Spinal cord (tissue), 10 donors: ENCODE data around the gene VWC2. TPM values are rescaled to one million over a fixed set of nuclear protein-coding genes. Genes with fewer than 3 reads are reported as not detected.

Experiments used
- DNase-seq, 6 donors: peaks; one replicate each; pipeline versions ENCODE4 v3.0.0 to v3.0.0-alpha.2; 2013 to 2015; ENCODE audit warnings: low spot score in 6 of 6, low read depth in 4 of 6
- H3K27ac ChIP-seq: one replicate; pipeline ENCODE4 v1.5.1; 2013; ENCODE audit warnings: low read depth, low read length, control low read depth
- H3K27me3 ChIP-seq: one replicate; pipeline ENCODE4 v1.6.1; 2013; ENCODE audit warnings: low read length; ENCODE audit not compliant: control insufficient read depth, insufficient read depth
- H3K36me3 ChIP-seq: one replicate; pipeline ENCODE4 v1.6.1; 2013; ENCODE audit warnings: low read length; ENCODE audit not compliant: control insufficient read depth, insufficient read depth
- H3K4me1 ChIP-seq: one replicate; pipeline ENCODE4 v1.6.1; 2013; ENCODE audit warnings: low read length; ENCODE audit not compliant: control insufficient read depth, insufficient read depth
- H3K4me3 ChIP-seq: one replicate; pipeline ENCODE4 v1.5.1; 2013; ENCODE audit warnings: low read depth, low read length, control low read depth
- H3K9me3 ChIP-seq: one replicate; pipeline ENCODE4 v1.6.1; 2013; ENCODE audit warnings: low read length; ENCODE audit not compliant: control insufficient read depth, insufficient read depth
- WGBS: methylation state at CpG from one replicate; pipeline ENCODE4 v1.1.5; 2013; ENCODE audit warnings: missing lambda C conversion rate; ENCODE audit not compliant: insufficient coverage; 5-methylcytosine and 5-hydroxymethylcytosine counted together
- long read RNA-seq, 4 donors: transcript quantifications; one replicate each; lab custom pipeline, GENCODE V29; 2026
- polyA plus RNA-seq, 2 donors: library from polyadenylated mRNA; unstranded; fragments of 120-200 nt; gene quantifications; one replicate each; pipeline ENCODE4 v1.2.1, GENCODE V29; 2013; ENCODE audit not compliant: insufficient read length in 2 of 2
- total RNA-seq, 2 donors: library from RNA; depleted of rRNA in 1 of 2; stranded (reverse); fragments of 120-200 nt in 1 of 2; fragments of >200 nt in 1 of 2; gene quantifications; one replicate each; pipeline versions ENCODE4 v1.2.3 to v1.2.4, GENCODE V29; 2013 to 2014
- donor health status: healthy.

VWC2 gene
- 10 to 100 TPM in 1 of 2 donors, 1 to 10 TPM in 1; 2.4 to 12.1 TPM for total RNA-seq
- 1 to 10 TPM; 6.2 to 9.6 TPM for polyA plus RNA-seq
- long read RNA-seq, donor 1, full-length matches to known transcripts, result 5 of 12 reads
- long read RNA-seq, donor 1, partial matches to known transcripts, result 7 of 12 reads
- long read RNA-seq, donor 1, other reads (novel, unspliced or antisense), result 0 of 12 reads
- long read RNA-seq, donor 2, full-length matches to known transcripts, result 1 of 7 reads
- long read RNA-seq, donor 2, partial matches to known transcripts, result 6 of 7 reads
- long read RNA-seq, donor 2, other reads (novel, unspliced or antisense), result 0 of 7 reads
- long read RNA-seq, donor 3, full-length matches to known transcripts, result 2 of 2 reads
- long read RNA-seq, donor 3, partial matches to known transcripts, result 0 of 2 reads
- long read RNA-seq, donor 3, other reads (novel, unspliced or antisense), result 0 of 2 reads
- long read RNA-seq, donor 4, result 0 reads

DNA sequence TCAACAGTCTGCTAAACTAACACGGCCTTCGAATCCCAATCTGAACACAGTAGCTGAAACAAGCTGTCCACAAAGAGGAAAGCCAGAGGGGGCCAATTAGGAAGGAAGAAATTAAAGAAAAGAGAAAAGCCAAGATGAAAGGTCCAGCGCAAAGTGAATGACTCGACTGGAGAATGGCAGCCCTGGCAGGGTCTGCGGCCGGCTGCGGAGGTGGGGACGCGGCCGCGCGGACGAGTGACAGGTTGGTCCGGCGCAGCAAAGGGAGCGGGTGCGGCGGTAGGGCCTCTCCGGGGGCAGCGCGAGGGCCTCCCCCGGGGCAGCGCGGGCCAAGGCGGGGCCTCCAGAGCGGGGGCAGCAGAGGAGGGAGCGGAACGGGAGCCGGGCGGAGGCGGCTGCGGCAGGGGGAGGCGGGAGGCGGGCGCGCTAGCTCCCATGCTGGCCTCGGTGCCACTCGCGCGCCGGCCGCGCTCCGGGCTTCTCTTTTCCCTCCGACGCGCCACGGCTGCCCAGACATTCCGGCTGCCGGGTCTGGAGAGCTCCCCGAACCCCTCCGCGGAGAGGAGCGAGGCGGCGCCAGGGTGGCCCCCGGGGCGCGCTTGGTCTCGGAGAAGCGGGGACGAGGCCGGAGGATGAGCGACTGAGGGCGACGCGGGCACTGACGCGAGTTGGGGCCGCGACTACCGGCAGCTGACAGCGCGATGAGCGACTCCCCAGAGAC, at the start of gene VWC2:
VWC2 (plus strand) TSS at position 421 of the 718 bp plus-strand sequence. CDS start 1,798 bp downstream, outside the sequence.
- peak in 3 of 6 donors; percentile 17 to 78 (median 64) for DNase-seq
- peaks cover 18% of the 10 kb centered on the region for H3K4me1 ChIP-seq
- H3K4me3 ChIP-seq, result peak within 1 kb of the TSS; percentile 54
- H3K27me3 ChIP-seq, result peaks cover 42% of the 10 kb centered on the region
- H3K27ac ChIP-seq, result no peak within 1 kb of the TSS
- no peaks in the 10 kb centered on the region for H3K9me3 ChIP-seq
- WGBS, result under 1% methylated on average over 75 of the region's 75 CpGs
- no peaks in the 10 kb centered on the region for H3K36me3 ChIP-seq

DNA sequence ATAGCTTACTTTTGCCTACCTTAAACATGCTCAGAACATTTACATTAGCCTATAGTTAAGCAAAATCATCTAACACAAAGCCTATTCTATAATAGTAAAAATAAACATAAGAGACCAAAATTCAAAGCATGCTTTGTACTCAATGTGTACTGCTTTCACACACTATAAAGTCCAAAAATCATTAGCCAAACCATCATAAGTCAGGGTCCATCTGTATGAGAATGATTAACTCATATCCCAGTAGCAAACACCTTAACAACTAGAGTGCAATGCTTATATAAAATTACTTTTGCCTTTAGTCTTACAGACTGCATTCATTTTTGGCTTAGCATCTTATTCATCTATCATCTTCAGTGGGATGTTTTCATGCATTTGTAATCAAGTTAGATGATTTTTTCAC, 49.4 kb upstream of the VWC2 start:
- Histone ChIP-seq H3K9me3 (peaks cover 1% of the 10 kb centered on the region), H3K27ac (no peak overlapping the region)

DNA sequence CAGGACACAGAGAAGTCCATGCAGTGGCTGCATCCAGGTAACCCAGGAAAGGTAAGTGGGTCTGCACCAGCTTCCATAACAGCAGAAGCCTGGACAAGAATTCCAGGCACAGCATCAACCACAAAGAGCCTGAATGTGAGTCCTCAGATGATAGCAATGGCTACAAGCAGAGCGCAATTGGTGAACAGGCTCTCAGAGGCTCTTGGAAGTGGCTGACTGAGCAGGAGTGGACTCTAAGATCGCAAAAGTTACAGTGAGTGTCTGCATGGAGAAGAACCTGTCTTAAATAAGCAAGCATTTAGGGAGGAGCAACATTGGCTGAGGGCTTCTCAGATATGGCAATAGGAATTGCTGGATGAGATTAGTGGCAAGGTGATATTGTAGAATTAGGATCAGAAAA, 41.6 kb upstream of the VWC2 start:
- Histone ChIP-seq H3K4me1 (no peaks in the 10 kb centered on the region), H3K4me3 (no peak overlapping the region), H3K27me3 (no peaks in the 10 kb centered on the region), H3K36me3 (no peaks in the 10 kb centered on the region), H3K9me3 (no peaks in the 10 kb centered on the region), H3K27ac (no peak overlapping the region)
- DNase-seq, result no peak
- WGBS, result 50% methylated on average over 2 of the region's 2 CpGs

More for the DNA sequence above, 49.4 kb upstream of the VWC2 start:
- no peak overlapping the region for H3K4me3 ChIP-seq
- DNase-seq, result no peak
- no peaks in the 10 kb centered on the region for H3K36me3 ChIP-seq
- no peaks in the 10 kb centered on the region for H3K27me3 ChIP-seq
- no peaks in the 10 kb centered on the region for H3K4me1 ChIP-seq

DNA sequence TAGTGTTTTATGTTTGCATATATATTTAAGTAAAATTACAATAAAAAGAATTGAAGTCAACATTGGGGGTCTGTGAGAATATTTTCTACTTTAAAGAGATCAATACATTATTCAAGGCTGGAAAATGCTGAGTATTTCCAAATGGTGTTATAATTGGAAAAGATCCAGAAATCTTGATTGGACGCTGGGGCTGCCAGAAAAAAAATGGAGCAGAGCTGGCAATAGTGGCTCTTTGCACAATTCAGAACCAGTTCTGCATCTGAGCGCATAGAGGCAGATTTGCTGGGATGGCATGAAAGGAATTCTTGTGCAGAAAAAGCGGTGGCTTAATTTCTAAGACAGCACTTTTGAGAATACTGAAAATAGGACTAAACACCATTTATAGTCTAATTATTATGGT, 10.8 kb upstream of the VWC2 start:
- H3K36me3 ChIP-seq, result no peaks in the 10 kb centered on the region
- H3K27ac ChIP-seq, result no peak overlapping the region
- H3K4me1 ChIP-seq, result peaks cover 3% of the 10 kb centered on the region
- H3K9me3 ChIP-seq, result no peaks in the 10 kb centered on the region
- 35% methylated on average over 2 of the region's 3 CpGs for WGBS
- peak in 2 of 6 donors; percentile 63 to 81 for DNase-seq
- no peak overlapping the region for H3K4me3 ChIP-seq
- H3K27me3 ChIP-seq, result no peaks in the 10 kb centered on the region

DNA sequence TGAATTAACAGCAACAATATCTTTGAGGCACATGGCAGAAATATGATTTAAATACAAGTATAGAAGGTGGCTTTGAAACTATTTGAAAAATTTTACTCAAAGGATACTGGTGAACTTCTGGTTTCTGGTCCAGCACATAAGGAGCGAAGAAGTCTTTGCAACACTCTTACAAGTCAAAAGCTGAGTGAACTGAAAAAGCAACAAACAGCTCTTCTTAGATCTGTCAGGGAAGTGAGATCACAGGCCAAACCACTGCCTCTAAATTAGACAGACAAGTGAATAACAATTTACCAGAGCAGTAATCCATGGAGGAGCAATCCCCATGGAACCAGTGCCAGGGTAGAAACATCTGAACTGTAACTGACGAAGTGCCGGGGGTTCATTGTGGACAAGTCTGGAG, 9.6 kb upstream of the VWC2 start:
- no peak for DNase-seq
- WGBS, result 78% methylated on average over 3 of the region's 3 CpGs
- Histone ChIP-seq H3K4me1 (peaks cover 3% of the 10 kb centered on the region), H3K27ac (no peak overlapping the region), H3K4me3 (no peak overlapping the region), H3K27me3 (peaks cover 3% of the 10 kb centered on the region), H3K9me3 (no peaks in the 10 kb centered on the region), H3K36me3 (no peaks in the 10 kb centered on the region)

DNA sequence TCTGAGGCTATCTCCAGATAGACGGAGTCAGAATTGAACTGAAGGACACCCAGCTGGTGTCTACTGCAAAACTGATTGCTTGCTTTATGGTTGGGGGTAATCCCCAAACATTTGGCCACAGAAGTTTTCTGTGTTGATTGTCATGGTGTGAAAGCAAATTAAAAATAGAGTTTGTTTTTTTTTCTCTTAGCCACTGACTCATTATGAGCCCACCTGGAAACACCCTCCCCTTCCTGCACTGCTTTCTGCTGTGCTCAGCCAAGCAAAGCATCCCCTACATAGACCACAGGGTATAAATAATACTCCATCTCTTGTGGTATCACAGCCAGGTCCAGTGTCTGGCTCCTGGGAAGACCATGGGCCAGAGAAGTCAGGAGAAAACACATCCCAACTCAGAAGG, 6.5 kb upstream of the VWC2 start:
- Histone ChIP-seq H3K27ac (no peak overlapping the region), H3K4me1 (peaks cover 3% of the 10 kb centered on the region), H3K4me3 (no peak overlapping the region), H3K36me3 (no peaks in the 10 kb centered on the region), H3K27me3 (peaks cover 12% of the 10 kb centered on the region), H3K9me3 (no peaks in the 10 kb centered on the region)
- no peak for DNase-seq
- whole genome bisulfite sequencing, result 89% methylated on average over 1 of the region's 1 CpG

DNA sequence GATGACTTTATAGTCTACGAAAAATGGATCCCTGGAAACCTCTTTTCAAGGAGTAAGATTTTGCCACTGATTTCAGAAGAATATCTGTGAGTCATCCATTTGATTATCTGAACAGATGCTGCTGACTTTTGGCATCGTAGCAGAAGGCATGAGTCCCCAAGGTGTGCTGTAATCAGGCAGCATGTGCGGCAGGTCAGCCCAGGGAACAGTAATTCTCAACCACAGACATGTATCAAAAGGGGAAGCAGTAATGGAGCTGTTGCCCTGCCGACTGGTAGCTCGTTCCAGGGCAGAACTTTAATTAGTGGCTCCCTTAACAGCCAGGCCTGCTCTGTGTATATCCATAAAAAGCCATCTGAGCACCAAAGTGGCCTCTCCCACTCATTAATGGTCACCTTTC, 5.7 kb upstream of the VWC2 start:
- DNase-seq, result peak in 1 of 6 donors; percentile 44
- H3K9me3 ChIP-seq, result no peaks in the 10 kb centered on the region
- H3K36me3 ChIP-seq, result no peaks in the 10 kb centered on the region
- WGBS, result 78% methylated on average over 5 of the region's 5 CpGs
- H3K4me3 ChIP-seq, result no peak overlapping the region
- H3K4me1 ChIP-seq, result peaks cover 8% of the 10 kb centered on the region
- peaks cover 19% of the 10 kb centered on the region for H3K27me3 ChIP-seq
- no peak overlapping the region for H3K27ac ChIP-seq

DNA sequence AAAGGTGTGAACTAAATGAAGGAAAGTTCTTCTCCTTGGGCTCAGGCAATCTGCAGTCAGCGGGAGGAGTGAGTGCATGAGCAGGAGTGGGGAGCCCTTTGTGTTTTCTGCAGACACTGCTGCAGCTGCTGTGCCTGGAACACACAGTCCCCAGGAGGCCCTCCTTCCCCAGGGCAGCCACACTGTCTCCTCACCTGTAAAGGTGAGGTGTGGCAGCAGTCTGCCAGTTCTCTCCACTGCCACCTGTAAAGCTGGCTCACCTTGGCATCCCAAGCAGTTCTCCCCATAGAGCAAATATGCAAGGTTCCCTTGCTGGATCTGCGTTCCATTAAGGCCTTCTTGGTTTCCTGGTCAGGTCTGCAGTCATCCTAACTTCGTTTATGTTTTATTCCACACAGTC, 5.2 kb upstream of the VWC2 start:
- Histone ChIP-seq H3K4me3 (no peak overlapping the region), H3K4me1 (peaks cover 8% of the 10 kb centered on the region), H3K9me3 (no peaks in the 10 kb centered on the region), H3K27ac (no peak overlapping the region), H3K36me3 (no peaks in the 10 kb centered on the region), H3K27me3 (peaks cover 24% of the 10 kb centered on the region)
- WGBS, result 89% methylated on average over 3 of the region's 3 CpGs
- DNase-seq, result no peak

DNA sequence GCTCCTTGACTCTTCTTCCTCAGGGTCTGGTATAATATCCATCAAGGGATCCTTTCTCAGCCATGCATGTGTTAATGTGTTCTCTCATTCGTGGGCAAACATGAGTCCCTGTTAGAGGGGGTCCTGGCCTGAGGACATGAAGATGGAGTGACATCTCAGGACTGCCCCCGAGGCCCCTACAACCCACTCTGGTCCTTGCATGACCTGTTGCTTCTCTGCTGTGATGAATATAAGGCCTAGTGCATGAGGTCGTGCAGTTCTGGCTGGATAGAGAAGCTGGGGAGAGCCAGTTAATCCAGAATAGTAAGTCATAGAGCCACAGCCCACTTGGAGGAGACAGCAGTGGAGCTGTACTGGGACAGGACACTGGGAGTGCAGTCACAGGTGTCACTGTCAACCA, 4.6 kb upstream of the VWC2 start:
- H3K36me3 ChIP-seq, result no peaks in the 10 kb centered on the region
- H3K27me3 ChIP-seq, result peaks cover 24% of the 10 kb centered on the region
- no peak overlapping the region for H3K4me3 ChIP-seq
- H3K27ac ChIP-seq, result no peak overlapping the region
- no peaks in the 10 kb centered on the region for H3K9me3 ChIP-seq
- 90% methylated on average over 2 of the region's 3 CpGs for WGBS
- no peak for DNase-seq
- peaks cover 6% of the 10 kb centered on the region for H3K4me1 ChIP-seq
